HG03469 (cell line): ENCODE measurements around the gene CASP6.

Source experiments
- ATAC-seq: cut with Tn5 transposase; IDR thresholded peaks from one replicate; pipeline ENCODE4 v1.9.1; 2021; ENCODE audit warnings: mild to moderate bottlenecking, moderate library complexity, moderate number of reproducible peaks; ENCODE audit not compliant: unreplicated experiment

CASP6 gene

DNA sequence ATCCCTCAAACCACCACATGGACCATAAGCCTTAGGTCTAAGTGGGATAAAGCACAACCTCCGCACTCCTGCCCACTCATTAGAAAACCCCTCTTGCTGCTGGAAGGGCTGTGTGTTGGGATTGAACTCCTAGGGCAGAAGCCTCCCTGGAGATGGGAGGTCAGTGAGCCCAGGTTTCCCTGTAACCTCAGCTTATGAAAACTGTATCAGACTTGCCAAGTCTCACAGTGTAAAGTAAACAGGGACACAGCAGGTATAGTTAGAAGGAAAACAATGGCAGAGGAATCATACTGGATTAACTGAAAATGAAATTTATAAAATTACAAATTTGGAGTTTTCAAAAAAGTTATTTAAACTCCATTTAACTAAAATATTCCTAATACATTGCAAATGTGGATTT, 29.9 kb downstream of the CASP6 start:
- no peak for ATAC-seq

DNA sequence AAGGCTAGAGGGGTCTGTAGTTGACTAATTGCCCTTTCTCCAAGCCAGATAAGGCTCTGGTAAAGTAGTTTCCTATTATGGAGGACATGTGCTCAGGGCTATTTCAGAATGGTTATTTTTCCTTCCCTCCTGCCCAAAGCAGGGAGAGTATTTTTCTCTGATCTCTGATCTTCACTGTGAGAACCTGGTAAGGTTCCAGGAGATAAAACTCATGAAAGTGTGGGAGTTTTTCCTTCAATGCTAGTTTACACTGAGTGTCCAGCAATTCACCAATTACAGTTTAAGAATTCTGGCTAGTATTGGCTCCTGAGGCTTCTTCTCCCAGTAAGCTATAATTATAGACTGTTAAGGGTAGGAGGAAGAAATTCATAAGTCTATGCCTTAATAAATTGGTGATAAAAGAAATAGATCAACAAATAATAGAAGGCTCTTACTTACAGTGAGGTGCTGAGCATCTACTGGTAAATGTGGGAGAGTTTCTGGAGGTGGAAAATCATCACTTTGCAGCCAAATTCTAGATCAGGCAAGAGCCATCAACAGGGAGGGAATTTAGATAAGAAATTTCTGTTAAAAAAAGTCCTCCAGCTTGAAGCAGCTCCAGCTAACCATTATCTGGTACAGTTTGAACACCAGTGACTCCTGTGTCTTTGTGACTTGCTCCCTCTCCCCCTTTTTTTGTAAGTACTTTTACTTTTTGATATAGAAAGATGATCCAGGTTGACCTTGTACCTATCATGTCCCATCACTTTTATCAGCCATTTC, 30.9 kb downstream of the CASP6 start:
- no peak for ATAC-seq

GRCh38 chr4:109671350-109671749, 31.9 kb downstream of the CASP6 start:
- ATAC-seq = no peak

DNA sequence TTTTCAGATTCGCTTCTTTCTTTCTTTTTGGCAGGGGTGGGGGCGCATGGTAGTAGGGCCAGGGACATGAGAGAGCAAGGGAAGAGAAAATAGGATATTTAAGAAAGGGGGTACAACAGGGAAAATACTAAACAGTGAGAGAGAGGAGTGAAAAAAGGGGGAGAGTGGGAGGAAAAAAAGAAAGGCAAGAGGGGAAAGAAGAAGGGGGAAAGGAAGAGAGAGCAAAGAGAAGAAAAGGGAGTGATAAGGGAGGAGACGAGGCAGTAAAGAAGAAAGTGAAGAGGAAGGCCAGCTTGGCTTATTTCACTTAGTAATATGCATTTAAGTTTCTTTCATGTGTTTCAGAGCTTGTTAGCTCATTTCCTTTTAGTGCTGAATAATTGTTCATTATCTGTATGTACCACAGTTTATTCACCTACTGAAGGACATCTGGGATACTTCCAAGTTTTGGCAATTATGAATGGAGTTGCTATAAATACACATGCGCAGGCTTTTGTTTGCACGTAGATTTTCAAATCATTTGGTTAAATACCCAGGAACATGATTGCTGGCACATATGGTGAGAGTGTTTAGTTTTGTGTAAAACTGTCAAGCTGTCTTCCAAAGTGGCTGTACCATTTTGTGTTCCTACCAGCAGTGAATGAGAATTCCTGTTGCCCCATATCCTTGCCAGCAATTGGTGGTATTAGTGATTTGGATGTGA, 37.3 kb downstream of the CASP6 start:
- ATAC-seq = no peak

- ATAC-seq = no peak
These were observed 40.5 kb downstream of the CASP6 start for GRCh38 chr4:109662771-109663170.

DNA sequence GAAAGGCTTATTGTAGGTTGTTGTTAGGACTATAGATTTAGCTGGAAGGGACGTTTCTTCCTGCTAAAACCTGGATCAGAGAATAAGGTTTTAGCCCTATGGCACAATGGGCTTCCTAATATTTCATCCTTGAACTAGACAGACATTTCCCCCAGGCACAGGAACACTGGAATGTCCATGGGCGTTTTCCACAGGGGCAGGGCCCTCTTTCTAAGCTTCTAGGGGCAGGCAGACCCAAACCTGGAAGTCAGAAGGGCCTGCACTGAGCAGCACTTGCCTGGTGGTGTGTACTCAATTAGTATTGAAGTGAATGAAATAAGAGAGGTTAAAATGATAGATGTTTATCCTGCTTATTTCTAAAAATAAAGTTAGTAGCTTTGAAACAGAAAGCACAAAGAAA, 41.1 kb downstream of the CASP6 start:
- ATAC-seq = no peak

GRCh38 chr4:109658871-109659410, 44.3 kb downstream of the CASP6 start:
- no peak for ATAC-seq

DNA sequence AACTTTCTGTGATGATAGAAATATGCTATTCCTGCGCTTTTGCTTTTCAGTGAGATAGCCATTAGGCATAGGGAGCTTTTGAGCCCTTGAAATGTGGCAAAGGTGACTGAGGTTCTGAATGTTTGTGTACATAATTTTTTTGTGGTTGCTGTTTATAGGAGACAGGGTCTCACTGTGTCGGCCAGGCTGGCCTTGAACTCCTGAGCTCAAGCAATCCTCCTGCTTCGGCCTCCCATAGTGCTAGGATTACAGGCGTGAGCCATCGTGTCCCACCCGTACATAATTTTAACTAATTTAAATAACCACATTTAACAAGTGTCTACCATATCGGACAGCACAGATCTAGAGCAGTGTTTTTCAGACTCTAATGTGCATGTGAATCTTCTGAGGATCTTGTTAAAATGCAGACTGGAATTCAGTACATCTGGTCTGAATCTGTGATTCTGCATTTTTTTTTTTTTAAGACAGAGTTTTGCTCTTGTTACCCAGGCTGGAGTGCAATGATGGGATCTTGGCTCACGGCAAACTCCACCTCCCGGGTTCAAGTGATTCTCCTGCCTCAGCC, 45.3 kb downstream of the CASP6 start:
- ATAC-seq = no peak

DNA sequence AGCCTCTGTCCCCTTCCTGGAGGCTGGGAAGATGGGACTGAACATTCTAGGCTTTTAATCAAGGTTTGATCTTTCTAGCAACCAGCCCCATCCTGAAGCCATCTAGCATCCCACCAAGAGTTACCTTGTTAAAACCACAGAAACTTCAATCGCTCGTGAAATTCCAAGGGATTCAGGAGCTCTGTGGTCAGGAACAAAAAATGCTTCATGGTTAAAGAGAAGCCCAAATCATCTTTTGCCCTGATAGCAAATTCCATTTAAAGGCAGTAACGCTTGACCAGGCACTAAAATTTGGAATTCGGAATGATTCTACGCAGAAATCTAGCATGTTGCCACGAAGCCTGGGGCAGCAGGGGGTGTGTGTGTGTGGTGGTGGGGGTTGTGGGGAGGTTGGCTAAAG, 47.8 kb downstream of the CASP6 start:
- no peak for ATAC-seq

DNA sequence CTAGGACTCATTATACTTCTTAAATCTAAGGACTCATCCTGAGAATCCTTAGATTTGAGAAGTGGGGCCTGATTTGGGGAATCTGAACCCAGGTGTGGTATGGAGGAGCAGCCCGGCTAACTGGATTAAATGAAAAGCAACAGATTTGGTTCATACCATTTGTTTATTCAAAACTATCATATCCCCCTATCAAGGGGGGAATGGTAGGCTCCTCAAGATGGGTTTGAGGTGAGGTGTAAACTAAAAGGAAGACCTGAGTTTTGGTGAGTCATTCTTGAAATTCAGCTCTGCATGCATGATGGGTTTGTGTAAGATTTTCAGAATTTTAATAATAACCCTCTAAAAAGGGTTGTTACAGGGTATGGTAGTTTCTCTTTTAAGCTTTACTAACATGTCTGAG, 53.4 kb downstream of the CASP6 start:
- peak; percentile 85 for ATAC-seq

DNA sequence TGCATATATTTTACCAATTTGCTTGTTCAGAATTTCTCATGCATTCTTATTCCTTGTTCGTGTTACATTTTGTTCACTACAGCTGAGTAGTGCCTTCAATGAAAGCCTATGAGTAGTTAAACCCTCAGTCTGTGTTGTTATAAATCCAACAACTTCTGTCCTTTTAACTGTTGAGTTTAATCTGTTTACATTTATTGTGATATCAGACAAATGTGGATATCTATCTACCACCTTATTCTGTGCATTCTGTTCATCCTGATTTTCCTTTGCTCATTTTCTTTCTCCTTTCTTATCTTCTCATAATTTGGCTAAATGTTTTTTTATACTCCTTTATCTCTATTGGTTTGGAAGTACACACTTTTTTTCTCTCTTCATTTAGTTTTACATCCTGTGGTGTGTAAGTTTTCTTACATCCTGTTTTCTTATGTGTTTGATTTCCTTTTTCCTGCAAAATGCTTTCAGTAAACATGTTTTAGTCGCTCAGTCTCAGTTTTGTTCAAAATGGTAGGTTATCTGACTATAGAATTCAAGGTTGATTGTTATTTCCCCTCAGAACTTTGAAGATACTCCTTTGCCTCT, 54.2 kb downstream of the CASP6 start:
- no peak for ATAC-seq

DNA sequence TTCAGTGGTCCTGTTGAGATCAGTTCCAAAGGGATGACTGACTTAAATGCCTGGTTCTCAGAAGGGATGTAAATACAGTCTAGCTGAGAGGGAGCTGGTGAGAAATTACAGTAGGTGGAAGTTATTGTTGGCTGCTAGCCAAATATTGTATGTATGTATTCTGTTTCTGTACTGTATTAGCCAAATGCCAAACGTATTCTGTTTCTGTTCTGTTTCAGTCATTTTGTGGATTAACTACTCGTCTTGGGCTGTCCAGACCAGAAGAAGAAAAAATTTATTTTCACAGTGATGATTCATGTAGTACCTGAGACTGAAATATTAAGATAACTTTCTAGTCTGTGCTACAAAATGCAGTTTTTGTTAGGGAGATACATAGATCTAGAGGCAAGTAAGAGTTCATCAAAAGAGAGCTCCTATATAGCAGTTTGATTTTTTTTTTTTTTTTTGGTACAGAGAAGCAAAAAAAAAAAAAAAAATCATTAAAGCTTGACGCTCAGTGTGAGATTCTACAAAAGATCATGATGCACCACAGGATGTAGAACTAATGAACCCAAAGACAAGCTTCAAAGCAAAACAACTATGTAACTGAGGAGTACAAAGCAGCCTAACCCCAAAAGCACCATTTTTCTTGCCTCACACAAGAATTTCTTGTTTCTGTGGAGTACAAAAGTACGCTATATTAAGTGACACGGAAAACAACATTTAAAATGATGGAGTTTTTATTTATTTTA, 54.8 kb downstream of the CASP6 start:
- ATAC-seq = peak; percentile 49

GRCh38 chr4:109645874-109646710, 57.2 kb downstream of the CASP6 start:
- ATAC-seq = no peak

- no peak for ATAC-seq
These were observed 62.6 kb downstream of the CASP6 start for GRCh38 chr4:109640644-109641043.
